ENCODE measurements around the gene LINC01488.

DNA sequence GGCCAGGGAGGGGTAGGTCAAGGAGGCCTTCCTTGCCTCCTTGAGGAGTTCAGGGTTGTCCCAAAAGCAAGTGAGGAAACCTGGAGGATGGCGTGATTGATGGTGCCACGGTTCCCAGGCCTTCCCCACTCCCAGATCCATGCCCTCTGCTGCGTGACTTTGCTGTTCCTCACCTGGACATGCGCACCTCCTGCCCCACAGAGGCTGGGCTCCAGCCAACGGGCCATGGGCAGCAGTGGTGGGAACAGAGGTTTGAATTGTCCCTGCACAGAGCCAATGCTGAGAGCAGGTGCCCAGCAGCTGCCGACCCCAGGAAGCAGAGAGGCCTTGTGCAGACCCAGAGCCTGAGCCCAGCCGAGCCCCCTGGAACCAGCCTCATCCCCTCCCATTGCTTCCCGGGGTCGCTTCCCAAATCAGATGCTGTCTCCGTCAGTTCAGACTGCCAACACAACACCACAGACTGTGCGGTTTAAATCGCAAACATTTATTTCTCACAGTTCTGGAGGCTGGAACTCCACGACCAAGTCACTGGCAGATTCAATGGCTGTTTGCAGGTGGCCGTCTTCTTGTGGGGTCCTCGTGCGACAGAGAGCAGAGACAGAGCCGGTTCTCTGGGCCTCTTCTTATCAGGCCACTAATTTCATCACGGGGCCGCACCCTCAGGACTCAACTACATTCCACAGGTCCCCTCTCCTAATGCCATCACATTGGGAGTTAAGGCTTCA lies 6.2 kb upstream of the LINC01488 start:
- TF ChIP-seq POLR2A (IDR thresholded peaks at IDR 0.05; ENCODE audit: low read length) (no peak), GATA1 (IDR thresholded peaks at IDR 0.05; ENCODE audit: low read depth, low read length) (no peak)

Measured in erythroblast (primary cell).